PC-3 (cell line): ENCODE measurements around the gene ZYG11B. TPM values are rescaled to one million over a fixed set of nuclear protein-coding genes. Genes with fewer than 3 reads are reported as not detected.
"Not testable (repeated sequence)": the region's sequence is repeated elsewhere in the genome, so short reads cannot be mapped to it uniquely, and the experiment has no call there.

Source experiments
- ATAC-seq: fragments of 200-7000 bp; cut with Tn5 transposase; 2 replicates; pipeline ENCODE4 v1.9.1; 2020; ENCODE audit warnings: mild to moderate bottlenecking, moderate library complexity
- BruUV-seq: library from RNA; stranded (reverse); fragments of 400-500 nt; replicated peaks from 2 replicates; lab custom pipeline; 2021; lab: Mats Ljungman, UMichigan
- CTCF ChIA-PET: fragments of 300-600 bp; sonication (Branson Sonifier 250); formaldehyde crosslinking; loops from one replicate; lab custom pipeline; 2022; ENCODE audit warnings: antibody characterized with exemption; lab: Charles Lee
- POLR2A ChIA-PET: fragments of 300-600 bp; sonication (Branson Sonifier 250); formaldehyde crosslinking; loops from one replicate; lab custom pipeline; 2022; ENCODE audit warnings: antibody characterized with exemption; ENCODE audit not compliant: unreplicated experiment; lab: Charles Lee
- DNase-seq: peaks from one replicate; pipeline ENCODE4 v3.0.0-alpha.2; 2015
- H2AFZ ChIP-seq: fragments of 300-600 bp; sonication (generic); 2 replicates; pipeline ENCODE4 v1.6.0; 2016; ENCODE audit warnings: antibody characterized with exemption, low read length
- H3F3A ChIP-seq: fragments of 300-600 bp; sonication (generic); one replicate; pipeline ENCODE4 v1.6.0; 2017; ENCODE audit warnings: antibody characterized with exemption, low read length, control low read depth, mild to moderate bottlenecking; ENCODE audit not compliant: unreplicated experiment
- H3K27ac ChIP-seq: fragments of 300-600 bp; sonication (generic); 2 replicates; pipeline ENCODE4 v1.5.1; 2016; ENCODE audit warnings: mild to moderate bottlenecking, low read length
- H3K27me3 ChIP-seq: fragments of 300-600 bp; sonication (generic); 2 replicates; pipeline ENCODE4 v1.6.1; 2016; ENCODE audit warnings: low read length, mixed read lengths
- H3K36me3 ChIP-seq: fragments of 300-600 bp; sonication (generic); 2 replicates; pipeline ENCODE4 v1.6.1; 2016; ENCODE audit warnings: low read depth, mixed run types, low read length, mixed read lengths
- H3K4me1 ChIP-seq: fragments of 300-600 bp; sonication (generic); 2 replicates; pipeline ENCODE4 v1.5.1; 2016; ENCODE audit warnings: low read length; ENCODE audit not compliant: insufficient read depth
- H3K4me2 ChIP-seq: fragments of 300-600 bp; sonication (generic); 2 replicates; pipeline ENCODE4 v1.6.0; 2016; ENCODE audit warnings: low read length
- H3K4me3 ChIP-seq: fragments of 300-600 bp; sonication (generic); 2 replicates; pipeline ENCODE4 v1.5.1; 2016; ENCODE audit warnings: mild to moderate bottlenecking, low read length, mixed read lengths
- H3K79me2 ChIP-seq: fragments of 300-600 bp; sonication (generic); 2 replicates; pipeline ENCODE4 v1.6.1; 2017; ENCODE audit warnings: low read length, mixed read lengths
- H3K9ac ChIP-seq: fragments of 300-600 bp; sonication (generic); 2 replicates; pipeline ENCODE4 v1.6.0; 2016; ENCODE audit warnings: mild to moderate bottlenecking, low read length
- H3K9me2 ChIP-seq: fragments of 300-600 bp; sonication (generic); replicated peaks from 2 replicates; pipeline ENCODE4 v1.6.1; 2016; ENCODE audit warnings: mixed run types, low read length, mixed read lengths
- H3K9me3 ChIP-seq: fragments of 300-600 bp; sonication (generic); 2 replicates; pipeline ENCODE4 v1.6.1; 2016; ENCODE audit warnings: low read length, mixed read lengths
- H4K20me1 ChIP-seq: fragments of 300-600 bp; sonication (generic); 2 replicates; pipeline ENCODE4 v1.6.1; 2016; ENCODE audit warnings: low read length, mixed read lengths
- CTCF ChIP-seq: fragments of 300-600 bp; sonication (generic); conservative IDR thresholded peaks from 2 replicates; pipeline ENCODE4 v1.5.1; 2017; ENCODE audit warnings: antibody characterized with exemption, low read depth, mild to moderate bottlenecking, low read length
- EZH2 ChIP-seq: fragments of 300-600 bp; sonication (generic); IDR thresholded peaks from one replicate; pipeline ENCODE4 v1.6.1; 2017; ENCODE audit warnings: antibody characterized with exemption, mild to moderate bottlenecking, low read length; ENCODE audit not compliant: unreplicated experiment
- EZH2phosphoT487 ChIP-seq: fragments of 300-600 bp; sonication (generic); IDR thresholded peaks from 2 replicates; pipeline ENCODE4 v1.6.1; 2018; ENCODE audit warnings: mild to moderate bottlenecking, antibody characterized with exemption, low read length, borderline replicate concordance
- intact Hi-C: fragments of 100-400 bp; cut with micrococcal nuclease; formaldehyde crosslinking; loops from 2 replicates; pipeline ENCODE4 v1.9.0; 2023
- total RNA-seq: library from RNA; depleted of rRNA; stranded (reverse); fragments of >200 nt; gene quantifications from 2 replicates; pipeline ENCODE4 v1.2.3, GENCODE V29; 2014

The ZYG11B gene
- total RNA-seq, 1 experiment from 2014 or later = 23.4 TPM

GRCh38 chr1:52692697-52693096, 33.6 kb upstream of the ZYG11B start:
- no peaks in the 10 kb centered on the region for H3F3A ChIP-seq
- POLR2A ChIA-PET = no interaction called here
- H3K4me1 ChIP-seq = no peaks in the 10 kb centered on the region; the same call in 1 of the 2 replicates
- intact Hi-C loops = no loop called here
- ATAC-seq (no peak), DNase-seq (no peak)
- CTCF ChIA-PET = no interaction called here
- H3K4me2 ChIP-seq = no peak overlapping the region
- BruUV-seq = no TSS peak
- H2AFZ ChIP-seq = no peak overlapping the region
- H3K79me2 ChIP-seq = peaks cover 66% of the 10 kb centered on the region
- H3K4me3 ChIP-seq = no peak overlapping the region
- 0 out of 2 replicates have a peak, but pooled peaks cover 10% of the 10 kb centered on the region for H4K20me1 ChIP-seq
- H3K27ac ChIP-seq = no peak overlapping the region
- TF ChIP-seq EZH2 (no peak), EZH2phosphoT487 (no peak), CTCF (no peak)
- H3K36me3 ChIP-seq = peaks cover 39% of the 10 kb centered on the region
- H3K9me2 ChIP-seq = no peaks in the 10 kb centered on the region
- H3K9ac ChIP-seq = no peak overlapping the region
- H3K27me3 ChIP-seq = no peaks in the 10 kb centered on the region
- no peaks in the 10 kb centered on the region for H3K9me3 ChIP-seq

GRCh38 chr1:52693351-52693750, 32.9 kb upstream of the ZYG11B start:
- Histone ChIP-seq H3K36me3 (peaks cover 32% of the 10 kb centered on the region), H4K20me1 (0 out of 2 replicates have a peak, but pooled peaks cover 10% of the 10 kb centered on the region), H3K79me2 (peaks cover 72% of the 10 kb centered on the region)
- intact Hi-C loops, H3K27me3 ChIP-seq, DNase-seq, CTCF ChIA-PET, H3F3A ChIP-seq, H3K4me3 ChIP-seq, H3K9ac ChIP-seq, H3K27ac ChIP-seq, POLR2A ChIA-PET, BruUV-seq, H3K9me3 ChIP-seq, H2AFZ ChIP-seq, H3K4me1 ChIP-seq, H3K4me2 ChIP-seq, H3K9me2 ChIP-seq, ATAC-seq: not testable (repeated sequence)

GRCh38 chr1:52693843-52694242, 32.4 kb upstream of the ZYG11B start:
- ChIA-PET CTCF (no interaction called here), POLR2A (no interaction called here)
- Histone ChIP-seq H3K4me3 (no peak overlapping the region), H3K9me2 (no peaks in the 10 kb centered on the region), H4K20me1 (0 out of 2 replicates have a peak, but pooled peaks cover 10% of the 10 kb centered on the region), H3K36me3 (peaks cover 28% of the 10 kb centered on the region), H3K4me2 (no peak overlapping the region), H3K9me3 (no peaks in the 10 kb centered on the region), H3K79me2 (peaks cover 77% of the 10 kb centered on the region), H3F3A (no peaks in the 10 kb centered on the region), H3K27ac (no peak overlapping the region), H3K9ac (no peak overlapping the region), H3K4me1 (peaks cover 5% of the 10 kb centered on the region), H2AFZ (no peak overlapping the region), H3K27me3 (no peaks in the 10 kb centered on the region)
- TF ChIP-seq EZH2phosphoT487 = no peak
- no TSS peak for BruUV-seq
- DNase-seq = no peak
- ATAC-seq = no peak
- intact Hi-C loops = no loop called here

- H3K9me3 ChIP-seq = no peaks in the 10 kb centered on the region
- H3K4me2 ChIP-seq = peak overlapping the region; percentile 47; the same call in 1 of the 2 replicates
- no peak for ATAC-seq
- intact Hi-C loops = no loop called here
- TF ChIP-seq EZH2phosphoT487 = no peak
- no peak for TF ChIP-seq EZH2
- TF ChIP-seq CTCF = no peak
- H3K4me1 ChIP-seq = peaks cover 5% of the 10 kb centered on the region
- H3K9ac ChIP-seq = no peak overlapping the region
- no peaks in the 10 kb centered on the region for H3F3A ChIP-seq
- ChIA-PET CTCF (no interaction called here), POLR2A (no interaction called here)
- TSS peak; percentile 12 for BruUV-seq
- H2AFZ ChIP-seq = no peak overlapping the region
- peaks cover 21% of the 10 kb centered on the region for H3K36me3 ChIP-seq
- H4K20me1 ChIP-seq = 0 out of 2 replicates have a peak, but pooled peaks cover 10% of the 10 kb centered on the region
- peaks cover 69% of the 10 kb centered on the region for H3K79me2 ChIP-seq
- H3K9me2 ChIP-seq = no peaks in the 10 kb centered on the region
- no peaks in the 10 kb centered on the region for H3K27me3 ChIP-seq
- H3K4me3 ChIP-seq = no peak overlapping the region
- H3K27ac ChIP-seq = no peak overlapping the region
- DNase-seq = no peak
These were observed 30.6 kb upstream of the ZYG11B start for GRCh38 chr1:52695627-52696026.
